ENCODE data around the gene KIF18B.

KIF18B gene

GRCh38 chr17:44931376-44931775 lies 16.2 kb downstream of the KIF18B start:
- in situ Hi-C loops (cut with MboI; ENCODE audit: low sequenced_read_pairs, unreplicated experiment), result no loop called here
- no peak for DNase-seq (ENCODE audit: low spot score)
- TF ChIP-seq CTCF (IDR thresholded peaks at IDR 0.05; ENCODE audit: borderline replicate concordance, control extremely low read depth, extremely low read depth, insufficient read depth, missing control alignments), result no peak

GRCh38 chr17:44930667-44931066 lies 16.9 kb downstream of the KIF18B start:
- in situ Hi-C loops (cut with MboI; ENCODE audit: low sequenced_read_pairs, unreplicated experiment), result no loop called here
- TF ChIP-seq CTCF (IDR thresholded peaks at IDR 0.05; ENCODE audit: borderline replicate concordance, control extremely low read depth, extremely low read depth, insufficient read depth, missing control alignments), result no peak
- DNase-seq (ENCODE audit: low spot score), result no peak

- no peak for TF ChIP-seq CTCF (IDR thresholded peaks at IDR 0.05; ENCODE audit: borderline replicate concordance, control extremely low read depth, extremely low read depth, insufficient read depth, missing control alignments)
- in situ Hi-C loops (cut with MboI; ENCODE audit: low sequenced_read_pairs, unreplicated experiment), result loop anchor here (10.0 kb wide), 1 partner anchor 96 kb away; no protein-coding TSS in a partner anchor
- no peak for DNase-seq (ENCODE audit: low spot score)
Measured at GRCh38 chr17:44928950-44929720, 18.4 kb downstream of the KIF18B start.

- DNase-seq (ENCODE audit: low spot score), result no peak
- in situ Hi-C loops (cut with MboI; ENCODE audit: low sequenced_read_pairs, unreplicated experiment), result loop anchor here (10.0 kb wide), 1 partner anchor 97 kb away; no protein-coding TSS in a partner anchor
- TF ChIP-seq CTCF (IDR thresholded peaks at IDR 0.05; ENCODE audit: borderline replicate concordance, control extremely low read depth, extremely low read depth, insufficient read depth, missing control alignments), result no peak
Measured at GRCh38 chr17:44928136-44928535, 19.4 kb downstream of the KIF18B start.

- no peak for DNase-seq (ENCODE audit: low spot score)
- TF ChIP-seq CTCF (IDR thresholded peaks at IDR 0.05; ENCODE audit: borderline replicate concordance, control extremely low read depth, extremely low read depth, insufficient read depth, missing control alignments), result no peak
- in situ Hi-C loops (cut with MboI; ENCODE audit: low sequenced_read_pairs, unreplicated experiment), result loop anchor here (10.0 kb wide), 1 partner anchor 97 kb away; no protein-coding TSS in a partner anchor
Measured at GRCh38 chr17:44927696-44928095, 19.9 kb downstream of the KIF18B start.

- in situ Hi-C loops (cut with MboI; ENCODE audit: low sequenced_read_pairs, unreplicated experiment), result loop anchor here (10.0 kb wide), 1 partner anchor 98 kb away; no protein-coding TSS in a partner anchor
- TF ChIP-seq CTCF (IDR thresholded peaks at IDR 0.05; ENCODE audit: borderline replicate concordance, control extremely low read depth, extremely low read depth, insufficient read depth, missing control alignments), result no peak
- no peak for DNase-seq (ENCODE audit: low spot score)
Measured at GRCh38 chr17:44926821-44927525, 20.6 kb downstream of the KIF18B start.
